Glutamatergic neuron (in vitro differentiated cells): ENCODE data around the gene KRTAP20-3. TPM values are rescaled to one million over a fixed set of nuclear protein-coding genes. Genes with fewer than 3 reads are reported as not detected.

ENCODE experiments used
- DNase-seq: peaks from one replicate; pipeline ENCODE4 v3.0.0; 2022
- H3K27ac Mint-ChIP-seq: one replicate; pipeline ENCODE4 v1.8.0; 2020; ENCODE audit warnings: mild to moderate bottlenecking, mixed read lengths, inconsistent platforms; ENCODE audit not compliant: unreplicated experiment
- H3K27me3 Mint-ChIP-seq: one replicate; pipeline ENCODE4 v1.8.0; 2020; ENCODE audit warnings: mild to moderate bottlenecking, moderate library complexity, mixed read lengths, inconsistent platforms; ENCODE audit not compliant: unreplicated experiment
- H3K36me3 Mint-ChIP-seq: one replicate; pipeline ENCODE4 v1.8.0; 2020; ENCODE audit warnings: mild to moderate bottlenecking, mixed read lengths, inconsistent platforms; ENCODE audit not compliant: unreplicated experiment
- H3K4me1 Mint-ChIP-seq: one replicate; pipeline ENCODE4 v1.8.0; 2020; ENCODE audit warnings: mild to moderate bottlenecking, low read depth, mixed read lengths, inconsistent platforms; ENCODE audit not compliant: unreplicated experiment
- H3K4me3 Mint-ChIP-seq: one replicate; pipeline ENCODE4 v1.8.0; 2020; ENCODE audit warnings: mild to moderate bottlenecking, mixed read lengths, inconsistent platforms; ENCODE audit not compliant: unreplicated experiment
- H3K9me3 Mint-ChIP-seq: one replicate; pipeline ENCODE4 v1.8.0; 2020; ENCODE audit warnings: mild to moderate bottlenecking, moderate library complexity, mixed read lengths, inconsistent platforms; ENCODE audit not compliant: unreplicated experiment
- CTCF ChIP-seq: fragments of 200-600 bp; sonication (generic); IDR thresholded peaks from one replicate; pipeline ENCODE4 v1.5.0; 2021; ENCODE audit not compliant: partially characterized antibody, unreplicated experiment
- total RNA-seq: library from RNA; stranded (reverse); fragmentation: NEBNext Ultra II Directional; extraction: Animal tissue kit (Norgen Biotek cat#: 25700); gene quantifications from one replicate; pipeline ENCODE4 v1.2.1, GENCODE V29; 2021; ENCODE audit not compliant: unreplicated experiment

Gene KRTAP20-3
- total RNA-seq, 1 donor from 2014 or later = not detected

- no peaks in the 10 kb centered on the region for H3K36me3 Mint-ChIP-seq
- H3K27me3 Mint-ChIP-seq = peaks cover 3% of the 10 kb centered on the region
Observed at GRCh38 chr21:30672985-30673650, 30.5 kb downstream of the KRTAP20-3 start.

GRCh38 chr21:30674312-30674711 is 31.6 kb downstream of the KRTAP20-3 start:
- Mint-ChIP-seq H3K27ac (no peak overlapping the region), H3K4me1 (no peaks in the 10 kb centered on the region), H3K9me3 (peaks cover 5% of the 10 kb centered on the region), H3K27me3 (peaks cover 3% of the 10 kb centered on the region), H3K4me3 (no peak overlapping the region), H3K36me3 (no peaks in the 10 kb centered on the region)
- no peak for TF ChIP-seq CTCF
- DNase-seq = no peak

More at GRCh38 chr21:30672985-30673650, 30.5 kb downstream of the KRTAP20-3 start:
- Mint-ChIP-seq H3K9me3 (peaks cover 5% of the 10 kb centered on the region), H3K27ac (no peak overlapping the region), H3K4me3 (no peak overlapping the region), H3K4me1 (no peaks in the 10 kb centered on the region)
- TF ChIP-seq CTCF = no peak
- DNase-seq = no peak

GRCh38 chr21:30676737-30677136 is 34.1 kb downstream of the KRTAP20-3 start:
- H3K9me3 Mint-ChIP-seq = no peaks in the 10 kb centered on the region
- H3K36me3 Mint-ChIP-seq = no peaks in the 10 kb centered on the region
- no peaks in the 10 kb centered on the region for H3K27me3 Mint-ChIP-seq
- no peak for DNase-seq
- no peaks in the 10 kb centered on the region for H3K4me1 Mint-ChIP-seq
- no peak overlapping the region for H3K27ac Mint-ChIP-seq
- no peak for TF ChIP-seq CTCF
- H3K4me3 Mint-ChIP-seq = no peak overlapping the region

- Mint-ChIP-seq H3K27me3 (peaks cover 3% of the 10 kb centered on the region), H3K4me1 (no peaks in the 10 kb centered on the region), H3K27ac (no peak overlapping the region), H3K9me3 (peaks cover 2% of the 10 kb centered on the region), H3K36me3 (no peaks in the 10 kb centered on the region), H3K4me3 (no peak overlapping the region)
- no peak for DNase-seq
- no peak for TF ChIP-seq CTCF
Observed at GRCh38 chr21:30680586-30680985, 37.9 kb downstream of the KRTAP20-3 start.

- Mint-ChIP-seq H3K4me1 (no peaks in the 10 kb centered on the region), H3K27me3 (peaks cover 5% of the 10 kb centered on the region), H3K27ac (no peak overlapping the region), H3K9me3 (peaks cover 2% of the 10 kb centered on the region), H3K4me3 (no peak overlapping the region), H3K36me3 (no peaks in the 10 kb centered on the region)
- DNase-seq = no peak
- TF ChIP-seq CTCF = no peak
Observed at GRCh38 chr21:30684506-30684905, 41.8 kb downstream of the KRTAP20-3 start.
